Body of pancreas (tissue), 4 donors: ENCODE data around the gene RAB11FIP4. TPM values are rescaled to one million over a fixed set of nuclear protein-coding genes. Genes with fewer than 3 reads are reported as not detected.
A peak's percentile ranks its signal among the peaks of the same experiment; 100 is the strongest.

Experiments
- ATAC-seq: fragments of 150-250 bp; one replicate; pipeline ENCODE4 v1.9.1; 2016
- DNase-seq, 4 donors: peaks; one replicate each; pipeline ENCODE4 v3.0.0-alpha.2; 2019
- H3K27ac ChIP-seq, 4 donors: fragments of 200-600 bp; sonication (generic); 1 replicate in 3 of 4; 2 replicates in 1 of 4; pipeline versions ENCODE4 v1.5.1 to v1.6.1; 2016 to 2019; ENCODE audit warnings: mild to moderate bottlenecking in 1 of 4, mixed read lengths in 1 of 4, moderate library complexity in 1 of 4
- H3K27me3 ChIP-seq, 2 donors: fragments of 200-600 bp; sonication (generic); one replicate each; pipeline ENCODE4 v1.6.0; 2016; ENCODE audit warnings: mild to moderate bottlenecking in 1 of 2
- H3K36me3 ChIP-seq, 2 donors: fragments of 200-600 bp; sonication (generic); replicated peaks in 1 of 2; 2 replicates each; pipeline ENCODE4 v1.5.1; 2016; ENCODE audit warnings: low read depth in 2 of 2; ENCODE audit not compliant: insufficient read depth in 1 of 2
- H3K4me1 ChIP-seq: fragments of 200-600 bp; sonication (generic); one replicate; pipeline ENCODE4 v1.6.0; 2016
- H3K4me3 ChIP-seq, 2 donors: fragments of 200-600 bp; sonication (generic); 1 replicate in 1 of 2; 2 replicates in 1 of 2; pipeline ENCODE4 v1.5.1; 2016 to 2019
- H3K9me3 ChIP-seq, 3 donors: fragments of 200-600 bp; sonication (generic); 1 replicate in 2 of 3; 2 replicates in 1 of 3; pipeline ENCODE4 v1.5.1; 2016
- POLR2A ChIP-seq, 3 donors: fragments of 450-650 bp; IDR thresholded peaks; one replicate each; pipeline ENCODE4 v1.6.1; 2016; ENCODE audit warnings: antibody characterized with exemption in 3 of 3, mild to moderate bottlenecking in 2 of 3
- WGBS, 2 donors: methylation state at CpG; one replicate each; pipeline ENCODE4 v1.1.5; 2017; 5-methylcytosine and 5-hydroxymethylcytosine counted together
- intact Hi-C: fragments of 100-400 bp; cut with DNase I; formaldehyde crosslinking; loops from one replicate; pipeline ENCODE4 v1.15.1; 2023
- total RNA-seq, 2 donors: library from RNA; depleted of rRNA; stranded (reverse); fragments of >200 nt; gene quantifications; one replicate each; pipeline ENCODE4 v1.1.0, GENCODE V29; 2016
- TF ChIP-seq, protein P1 (sequence below), 7 experiments: fragments of 450-650 bp in 4 of 7; fragments of 200-600 bp in 3 of 7; sonication (generic) in 3 of 7; IDR thresholded peaks; one replicate each; pipeline ENCODE4 v1.5.1; 2016 to 2019; ENCODE audit warnings: antibody characterized with exemption in 7 of 7

The RAB11FIP4 gene
- total RNA-seq, 2 donors from 2014 or later: 37.2 to 38.7 TPM

DNA sequence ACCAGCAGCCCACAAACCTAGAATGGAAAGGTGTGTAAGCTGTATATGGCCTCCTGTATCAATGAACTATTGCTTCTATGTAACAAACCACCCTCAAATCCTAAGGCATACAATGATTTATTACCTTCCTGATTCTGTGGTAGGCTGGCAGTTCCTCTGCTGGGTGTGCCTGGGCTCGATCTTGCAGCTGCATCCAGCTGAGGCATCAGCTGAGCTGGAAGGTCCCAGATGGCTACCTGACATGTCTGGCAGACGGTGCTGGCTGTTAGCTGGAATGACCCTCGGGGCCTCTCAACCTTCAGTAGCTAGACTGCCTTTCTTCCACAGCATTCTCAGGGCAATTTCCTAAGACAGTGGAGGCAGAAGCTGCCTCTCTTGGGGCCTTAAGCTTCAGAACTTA, 152.7 kb downstream of the RAB11FIP4 start:
- no peak overlapping the region for H3K4me3 ChIP-seq
- H3K4me1 ChIP-seq: peaks cover 7% of the 10 kb centered on the region
- 57% methylated on average over 3 of the region's 3 CpGs; no CpG with 5 or more reads in 1 of the 2 donors for WGBS, 2 donors
- no peaks in the 10 kb centered on the region for H3K9me3 ChIP-seq
- no peaks in the 10 kb centered on the region for H3K36me3 ChIP-seq
- no peak for DNase-seq
- intact Hi-C loops: no loop called here
- no peaks in the 10 kb centered on the region for H3K27me3 ChIP-seq
- ATAC-seq: no peak
- no peak for TF ChIP-seq POLR2A (IDR thresholded peaks at IDR 0.05)
- TF ChIP-seq, protein P1, sequence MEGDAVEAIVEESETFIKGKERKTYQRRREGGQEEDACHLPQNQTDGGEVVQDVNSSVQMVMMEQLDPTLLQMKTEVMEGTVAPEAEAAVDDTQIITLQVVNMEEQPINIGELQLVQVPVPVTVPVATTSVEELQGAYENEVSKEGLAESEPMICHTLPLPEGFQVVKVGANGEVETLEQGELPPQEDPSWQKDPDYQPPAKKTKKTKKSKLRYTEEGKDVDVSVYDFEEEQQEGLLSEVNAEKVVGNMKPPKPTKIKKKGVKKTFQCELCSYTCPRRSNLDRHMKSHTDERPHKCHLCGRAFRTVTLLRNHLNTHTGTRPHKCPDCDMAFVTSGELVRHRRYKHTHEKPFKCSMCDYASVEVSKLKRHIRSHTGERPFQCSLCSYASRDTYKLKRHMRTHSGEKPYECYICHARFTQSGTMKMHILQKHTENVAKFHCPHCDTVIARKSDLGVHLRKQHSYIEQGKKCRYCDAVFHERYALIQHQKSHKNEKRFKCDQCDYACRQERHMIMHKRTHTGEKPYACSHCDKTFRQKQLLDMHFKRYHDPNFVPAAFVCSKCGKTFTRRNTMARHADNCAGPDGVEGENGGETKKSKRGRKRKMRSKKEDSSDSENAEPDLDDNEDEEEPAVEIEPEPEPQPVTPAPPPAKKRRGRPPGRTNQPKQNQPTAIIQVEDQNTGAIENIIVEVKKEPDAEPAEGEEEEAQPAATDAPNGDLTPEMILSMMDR (IDR thresholded peaks at IDR 0.05): no peak
- H3K27ac ChIP-seq: no peak overlapping the region

DNA sequence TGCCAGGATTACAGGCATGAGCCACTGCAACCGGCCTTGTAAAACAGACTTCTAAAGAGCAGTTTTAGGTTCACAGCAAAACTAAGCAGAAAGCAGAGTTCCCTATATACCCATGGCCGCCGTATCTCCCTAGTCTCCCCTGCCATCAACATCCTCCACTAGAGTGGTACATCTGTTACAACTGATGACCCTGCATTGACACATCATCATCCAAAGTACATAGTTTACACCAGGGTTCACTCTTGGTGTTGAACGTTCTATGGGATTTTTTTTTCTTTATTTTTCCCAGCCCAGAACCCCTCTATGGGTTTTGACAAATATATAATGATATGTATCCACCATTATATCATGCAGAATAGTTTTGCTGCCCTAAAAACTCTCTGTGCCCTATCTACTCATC, 155.2 kb downstream of the RAB11FIP4 start:
- H3K27ac ChIP-seq: no peak overlapping the region
- 72 to 79% methylated on average over 3 to 4 of the region's 4 CpGs for WGBS, 2 donors
- H3K4me1 ChIP-seq: peaks cover 8% of the 10 kb centered on the region
- H3K9me3 ChIP-seq: no peaks in the 10 kb centered on the region
- no peak overlapping the region for H3K4me3 ChIP-seq
- no peaks in the 10 kb centered on the region for H3K27me3 ChIP-seq
- no peak for TF ChIP-seq POLR2A (IDR thresholded peaks at IDR 0.05)
- TF ChIP-seq, protein P1 (IDR thresholded peaks at IDR 0.05): no peak
- intact Hi-C loops: no loop called here
- no peaks in the 10 kb centered on the region for H3K36me3 ChIP-seq
- DNase-seq: no peak
- ATAC-seq: no peak

DNA sequence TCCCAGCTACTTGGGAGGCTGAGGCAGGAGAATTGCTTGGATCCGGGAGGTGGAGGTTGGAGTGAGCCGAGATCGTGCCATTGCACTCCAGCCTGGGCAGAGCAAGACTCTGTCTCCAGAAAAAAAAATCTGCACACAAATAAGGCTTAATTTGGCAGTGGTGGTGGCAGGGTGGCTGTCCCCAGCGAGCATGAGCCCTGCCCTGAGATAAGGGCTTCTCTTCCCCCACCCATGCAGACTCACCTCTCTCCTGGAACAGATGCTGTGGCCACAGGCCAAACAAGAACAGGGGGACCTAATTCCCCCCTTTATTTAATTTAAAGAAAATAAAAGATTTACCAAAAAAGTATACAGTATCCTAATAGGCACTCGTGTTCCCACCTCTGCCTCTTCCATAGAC, 157.2 kb downstream of the RAB11FIP4 start:
- no peaks in the 10 kb centered on the region for H3K27me3 ChIP-seq
- intact Hi-C loops: no loop called here
- ATAC-seq (no peak), DNase-seq (no peak)
- H3K4me1 ChIP-seq: peaks cover 8% of the 10 kb centered on the region
- no peaks in the 10 kb centered on the region for H3K9me3 ChIP-seq
- peak overlapping the region in 2 of 4 donors; percentile 89 to 94 for H3K27ac ChIP-seq
- no peak for TF ChIP-seq POLR2A (IDR thresholded peaks at IDR 0.05)
- TF ChIP-seq, protein P1 (IDR thresholded peaks at IDR 0.05): no peak
- H3K36me3 ChIP-seq: no peaks in the 10 kb centered on the region
- 39 to 45% methylated on average over 5 of the region's 5 CpGs for WGBS, 2 donors
- peak overlapping the region in 1 of 2 donors; percentile 93 for H3K4me3 ChIP-seq

DNA sequence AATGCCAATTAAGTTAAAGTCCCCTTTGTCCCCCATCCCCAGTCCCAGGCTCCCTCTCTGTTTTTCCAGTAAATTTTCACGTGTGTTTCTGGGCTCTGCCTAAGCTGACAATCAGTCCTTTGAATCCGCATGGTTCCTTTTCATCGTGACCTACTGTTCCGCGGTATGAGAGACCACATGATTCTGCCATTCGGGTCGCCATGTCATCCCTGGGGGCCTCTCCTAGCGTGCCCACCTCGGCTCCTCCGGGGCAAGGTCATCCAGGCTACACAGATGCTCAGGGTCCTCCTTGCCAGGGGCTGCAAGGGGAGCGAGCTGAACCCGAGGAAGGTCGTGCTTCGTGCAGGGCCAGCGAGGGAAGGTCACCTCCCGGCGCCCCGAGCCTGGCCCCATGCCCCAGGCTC, 157.6 kb downstream of the RAB11FIP4 start:
- TF ChIP-seq POLR2A (IDR thresholded peaks at IDR 0.05): no peak
- TF ChIP-seq, protein P1 (IDR thresholded peaks at IDR 0.05): no peak

More for the DNA sequence above, 157.6 kb downstream of the RAB11FIP4 start:
- H3K27ac ChIP-seq: peak overlapping the region; percentile 70 to 94 (median 88)
- no peaks in the 10 kb centered on the region for H3K27me3 ChIP-seq
- peaks cover 8% of the 10 kb centered on the region for H3K4me1 ChIP-seq
- intact Hi-C loops: no loop called here
- DNase-seq (no peak), ATAC-seq (peak; percentile 2)
- H3K4me3 ChIP-seq: peak overlapping the region; percentile 93 to 94
- H3K9me3 ChIP-seq: no peaks in the 10 kb centered on the region
- WGBS, 2 donors: 0 to 2% methylated on average over 9 to 18 of the region's 18 CpGs
- H3K36me3 ChIP-seq: no peaks in the 10 kb centered on the region
